ENCODE data around the gene NCOA7.
A peak's percentile ranks its signal among the peaks of the same experiment; 100 is the strongest.
"Not testable (repeated sequence)": the region's sequence is repeated elsewhere in the genome, so short reads cannot be mapped to it uniquely, and the experiment has no call there.

NCOA7 gene

DNA sequence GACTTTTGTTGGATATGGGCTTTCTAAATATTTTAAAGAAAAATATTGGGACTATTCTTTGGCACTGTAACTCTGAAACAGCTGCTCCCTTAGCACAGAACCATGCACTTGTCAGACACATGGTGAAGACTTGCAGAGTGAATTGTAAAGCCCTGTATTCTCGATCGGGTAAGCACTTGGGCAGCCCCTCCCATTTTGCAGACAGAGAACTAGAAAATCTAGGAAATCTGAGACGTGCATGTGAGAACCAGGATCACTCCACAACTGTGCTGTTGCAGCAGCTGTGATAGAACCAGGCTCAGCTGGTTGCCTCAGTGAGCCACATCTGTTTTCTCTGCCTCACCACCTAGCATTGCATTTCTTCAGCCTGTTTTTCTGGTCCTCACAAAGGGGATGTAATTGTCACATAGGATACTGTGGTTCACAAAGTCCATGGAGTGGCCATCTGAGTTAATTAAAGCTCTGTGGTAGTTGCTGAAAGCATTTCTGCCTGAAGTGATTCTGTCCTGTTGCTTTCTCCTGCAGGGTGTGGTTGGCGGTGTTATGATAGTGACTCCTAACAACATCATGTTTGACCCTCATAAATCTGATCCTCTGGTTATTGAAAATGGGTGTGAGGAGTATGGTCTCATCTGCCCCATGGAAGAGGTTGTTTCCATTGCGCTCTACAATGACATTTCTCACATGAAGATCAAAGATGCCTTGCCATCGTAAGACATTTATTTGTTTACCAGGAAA lies 94.0 kb downstream of the NCOA7 start:
- no peak for DNase-seq

DNA sequence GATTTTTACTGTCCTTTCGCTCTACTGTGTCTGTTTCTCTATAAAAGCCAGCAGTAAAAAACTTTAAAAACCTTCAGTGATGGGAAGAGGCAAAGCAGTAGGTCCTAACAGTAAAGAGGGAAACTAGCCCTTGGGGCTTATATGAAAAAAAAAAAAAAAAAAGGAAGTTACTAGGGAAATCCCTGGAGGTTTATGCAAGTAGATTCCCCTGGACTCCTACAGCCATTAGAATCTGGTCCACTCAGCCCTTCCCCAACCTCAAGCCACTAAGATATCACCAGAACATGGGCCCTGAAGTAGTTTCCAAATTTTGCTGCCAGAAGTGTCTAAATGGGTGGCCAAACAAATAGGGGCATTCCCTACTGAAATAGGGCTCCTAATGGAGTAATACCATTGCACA lies 95.3 kb downstream of the NCOA7 start:
- no peak for DNase-seq

DNA sequence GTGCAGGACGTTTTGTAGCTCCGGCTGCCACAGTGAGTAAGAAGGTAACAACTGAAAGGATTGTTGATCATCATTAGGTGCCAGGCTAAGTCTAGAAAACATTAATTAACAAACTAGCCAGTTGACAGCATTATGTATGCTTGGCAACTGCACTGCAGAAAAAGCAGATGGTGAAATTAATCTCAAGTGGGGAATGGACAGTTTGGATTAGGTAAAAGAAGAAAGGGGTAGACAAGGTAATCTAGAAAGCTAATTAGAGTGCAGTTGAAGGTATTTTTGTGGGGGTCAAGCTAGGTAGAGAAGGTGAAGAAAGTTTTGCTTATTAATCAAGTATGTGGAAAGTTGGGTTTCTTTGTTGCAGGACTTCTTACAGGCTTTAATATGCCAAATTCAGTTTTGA lies 96.2 kb downstream of the NCOA7 start:
- no peak for DNase-seq

DNA sequence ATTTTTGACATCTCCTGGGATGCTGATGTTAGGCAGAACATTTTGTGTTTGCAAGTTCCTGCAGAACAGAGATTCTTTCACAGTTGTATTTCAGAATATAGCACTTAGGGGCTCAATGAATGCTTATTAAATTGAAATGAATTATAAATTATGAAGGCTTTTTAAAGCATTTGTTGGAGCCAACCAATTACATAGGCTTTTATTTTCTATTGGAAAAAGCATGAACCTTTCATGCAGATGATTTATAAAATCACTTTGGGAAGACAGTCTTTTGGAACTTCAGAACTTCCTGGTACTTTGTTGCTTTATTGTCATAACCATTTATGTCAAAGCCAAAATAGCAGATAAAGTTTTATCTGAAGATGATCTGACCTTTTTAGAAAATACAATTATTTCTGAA lies 96.6 kb downstream of the NCOA7 start:
- DNase-seq, result no peak

DNA sequence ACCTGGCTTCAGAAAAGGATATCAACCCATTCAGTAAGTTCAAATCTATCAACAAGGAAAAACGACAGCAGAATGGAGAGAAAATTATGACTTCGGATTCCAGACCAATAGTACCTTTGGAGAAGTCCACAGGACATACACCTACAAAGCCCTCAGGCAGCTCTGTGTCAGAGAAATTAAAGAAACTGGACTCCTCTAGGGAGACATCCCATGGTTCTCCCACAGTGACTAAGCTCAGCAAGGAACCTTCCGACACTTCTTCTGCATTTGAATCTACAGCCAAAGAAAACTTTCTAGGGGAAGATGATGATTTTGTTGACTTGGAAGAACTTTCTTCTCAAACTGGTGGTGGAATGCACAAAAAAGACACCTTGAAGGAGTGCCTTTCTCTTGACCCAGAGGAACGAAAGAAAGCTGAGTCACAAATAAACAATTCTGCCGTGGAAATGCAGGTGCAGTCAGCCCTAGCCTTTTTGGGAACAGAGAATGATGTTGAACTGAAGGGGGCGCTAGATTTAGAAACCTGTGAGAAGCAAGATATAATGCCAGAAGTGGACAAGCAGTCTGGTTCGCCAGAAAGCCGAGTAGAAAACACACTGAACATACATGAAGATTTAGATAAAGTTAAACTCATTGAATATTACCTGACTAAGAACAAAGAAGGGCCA lies 98.4 kb downstream of the NCOA7 start:
- no peak for DNase-seq

DNA sequence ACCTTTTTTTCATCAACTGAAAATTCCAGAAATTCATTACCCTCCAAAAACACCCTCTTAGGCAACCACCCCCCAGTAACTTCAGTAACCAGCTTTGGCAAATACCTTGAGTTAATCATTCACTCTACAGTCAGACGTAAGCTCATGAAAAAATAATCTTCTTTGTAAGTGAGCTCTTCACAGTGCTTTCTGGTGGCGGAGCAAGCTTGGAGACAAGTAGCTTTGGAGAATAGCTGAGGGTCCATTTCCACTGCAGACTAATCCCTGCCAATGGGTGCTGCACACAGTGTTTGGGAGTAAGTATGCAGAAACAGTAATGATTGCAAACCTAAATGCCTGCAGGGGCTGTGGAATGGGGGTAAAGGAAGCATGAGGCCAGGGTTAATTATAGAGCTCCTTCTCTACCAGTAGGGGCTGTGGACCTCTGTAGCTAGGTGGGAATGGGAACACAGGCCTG lies 109.0 kb downstream of the NCOA7 start:
- no peak for DNase-seq

DNA sequence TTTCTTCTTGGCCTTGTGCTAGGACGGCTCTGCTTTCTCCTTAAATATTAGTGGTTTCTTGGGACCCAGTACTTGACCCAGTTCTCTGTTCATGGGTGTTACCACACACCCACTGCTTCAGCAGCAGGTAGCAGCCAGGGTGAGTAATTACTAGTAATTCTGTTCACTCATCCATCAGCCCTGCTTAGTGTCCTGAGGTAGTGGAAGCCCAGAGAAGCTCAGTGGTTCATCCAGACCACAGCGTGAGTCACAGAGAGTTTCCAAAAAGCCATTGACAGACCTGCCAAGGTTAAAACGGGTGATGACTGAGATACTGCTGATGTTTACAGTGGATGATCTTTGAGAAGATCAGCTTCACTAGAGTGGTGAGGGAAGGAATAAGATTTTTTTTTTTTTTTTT lies 114.1 kb downstream of the NCOA7 start:
- no peak for DNase-seq

DNA sequence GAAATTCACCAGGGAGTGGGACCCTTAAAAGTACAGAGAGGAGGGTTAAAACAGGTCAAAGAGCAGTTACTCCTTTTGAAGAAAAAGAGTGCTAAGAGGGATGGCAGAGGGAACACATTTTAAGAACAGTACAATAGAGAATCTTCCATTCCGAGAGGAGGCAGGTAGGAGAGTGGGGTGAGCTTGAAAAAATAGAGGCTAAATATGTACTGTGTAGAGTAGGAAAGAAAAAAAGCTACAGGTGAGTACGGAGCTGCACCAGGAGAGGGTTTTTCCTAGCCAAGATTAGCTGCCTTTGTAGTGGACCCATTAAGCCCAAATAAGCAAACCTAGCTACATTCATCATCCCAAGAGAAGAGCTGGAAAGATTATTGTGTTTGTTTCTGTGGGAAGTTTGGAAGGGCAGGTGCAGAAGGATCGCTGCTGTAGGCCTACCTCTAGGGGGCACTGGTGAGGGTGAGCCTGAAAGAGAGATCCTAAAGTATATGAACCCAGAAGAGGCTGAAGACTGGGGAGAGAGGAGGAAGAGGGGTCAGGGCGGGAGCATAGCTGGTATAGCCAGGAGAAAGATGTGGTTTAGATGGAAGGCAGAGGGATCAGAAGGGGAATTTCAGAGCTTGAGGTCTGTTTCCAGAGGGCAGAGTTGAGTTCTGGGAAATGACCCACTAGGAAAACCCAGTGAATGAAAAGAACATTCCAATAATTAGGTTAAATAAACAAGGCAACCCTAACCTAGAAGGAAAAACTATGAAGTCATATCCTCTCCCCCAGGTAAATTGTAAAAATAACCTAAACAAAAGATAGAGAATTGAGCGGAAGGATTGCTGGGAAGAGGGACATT lies 115.6 kb downstream of the NCOA7 start:
- DNase-seq, result no peak

DNA sequence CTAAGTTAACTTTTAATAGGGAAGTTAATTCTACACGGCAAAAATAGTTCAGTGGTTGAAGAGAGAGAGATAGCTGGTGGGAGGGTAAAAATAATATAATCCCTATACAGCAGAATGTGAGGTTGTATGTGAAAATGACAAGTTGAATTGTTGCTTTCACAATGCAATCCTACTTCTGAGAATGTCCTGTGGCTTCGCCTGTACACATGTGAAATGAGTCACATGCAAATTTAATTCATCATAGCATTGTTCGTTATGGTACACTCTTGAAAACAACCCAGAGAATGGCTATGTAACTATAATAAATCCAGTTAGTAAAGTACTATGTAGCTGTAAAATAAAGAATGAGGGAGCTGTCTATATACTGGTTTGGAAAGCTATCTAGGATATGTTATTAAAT lies 119.8 kb downstream of the NCOA7 start:
- no peak for DNase-seq

DNA sequence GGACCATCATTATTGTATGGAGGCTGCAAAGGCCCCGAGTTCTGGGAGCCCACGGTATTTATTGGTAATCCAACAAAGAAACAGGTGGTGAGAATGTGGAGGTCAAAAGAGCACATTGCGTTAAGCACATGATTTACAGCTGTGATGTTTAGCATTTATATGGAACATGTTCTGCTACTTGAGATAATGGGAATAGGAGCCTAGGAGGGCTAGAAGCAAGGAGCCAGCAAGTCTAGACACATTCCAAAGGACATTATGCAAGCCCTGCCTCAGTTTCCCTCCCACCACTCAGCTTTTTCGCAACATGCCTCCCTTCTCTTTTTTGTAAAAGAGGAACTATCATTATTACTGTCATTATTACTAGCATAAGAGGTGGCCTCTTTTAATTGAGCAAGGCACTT lies 120.3 kb downstream of the NCOA7 start:
- not testable (repeated sequence) for DNase-seq

DNA sequence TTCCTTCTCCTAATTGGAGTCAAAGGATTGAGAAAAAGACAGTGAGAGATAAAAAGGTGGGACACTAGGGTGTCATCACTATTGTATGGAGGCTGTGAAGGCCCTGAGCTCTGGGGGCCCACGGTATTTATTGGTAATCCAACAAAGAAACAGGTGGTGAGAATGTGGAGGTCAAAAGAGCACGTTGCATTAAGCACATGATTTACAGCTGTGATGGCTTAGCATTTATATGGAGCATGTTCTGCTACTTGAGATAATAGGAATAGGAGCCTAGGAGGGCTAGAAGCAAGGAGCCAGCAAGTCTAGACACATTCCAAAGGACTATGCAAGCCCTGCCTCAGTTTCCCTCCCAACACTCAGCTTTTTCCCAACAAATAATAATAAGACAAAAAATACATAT lies 121.7 kb downstream of the NCOA7 start:
- not testable (repeated sequence) for DNase-seq

DNA sequence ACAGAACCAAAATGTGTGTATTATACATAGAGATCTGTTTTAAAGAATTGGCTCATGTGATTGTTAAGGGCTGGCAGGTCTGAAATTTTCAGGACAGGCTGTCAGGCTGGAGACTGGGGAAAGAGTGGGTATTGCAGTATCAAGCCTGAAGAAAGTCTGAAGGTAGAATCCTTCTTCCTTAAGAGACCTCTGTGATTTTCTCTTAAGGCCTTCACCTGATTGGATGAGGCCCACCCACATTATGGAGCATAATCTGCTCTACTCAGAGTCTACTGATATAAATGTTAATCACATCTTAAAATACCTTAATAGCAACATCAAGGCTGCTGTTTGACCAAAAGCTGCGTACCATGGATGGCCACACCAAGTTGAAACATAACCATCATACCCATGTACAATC lies 122.4 kb downstream of the NCOA7 start:
- DNase-seq, result no peak

DNA sequence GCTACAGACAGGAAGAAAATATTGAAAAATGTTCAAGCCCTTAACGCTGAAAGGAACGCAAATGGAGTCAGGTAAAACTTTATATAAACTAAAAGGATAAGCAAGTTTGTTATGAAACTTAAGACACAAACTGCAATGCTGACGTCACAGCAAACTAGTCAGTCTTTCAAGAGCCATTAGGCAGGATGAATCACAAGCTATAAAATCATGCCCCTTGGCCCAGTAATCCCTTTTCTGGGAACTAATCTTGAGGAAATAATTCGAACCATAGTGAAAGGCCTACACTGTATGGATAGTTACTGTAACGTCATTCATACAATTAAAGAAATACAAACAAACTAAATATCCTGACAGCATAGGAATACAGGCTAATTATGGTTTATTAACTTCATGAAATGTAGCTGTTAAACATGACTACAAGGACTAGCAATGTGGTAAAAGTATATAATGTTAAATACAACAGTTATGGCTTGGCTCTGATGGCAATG lies 123.1 kb downstream of the NCOA7 start:
- no peak for DNase-seq

DNA sequence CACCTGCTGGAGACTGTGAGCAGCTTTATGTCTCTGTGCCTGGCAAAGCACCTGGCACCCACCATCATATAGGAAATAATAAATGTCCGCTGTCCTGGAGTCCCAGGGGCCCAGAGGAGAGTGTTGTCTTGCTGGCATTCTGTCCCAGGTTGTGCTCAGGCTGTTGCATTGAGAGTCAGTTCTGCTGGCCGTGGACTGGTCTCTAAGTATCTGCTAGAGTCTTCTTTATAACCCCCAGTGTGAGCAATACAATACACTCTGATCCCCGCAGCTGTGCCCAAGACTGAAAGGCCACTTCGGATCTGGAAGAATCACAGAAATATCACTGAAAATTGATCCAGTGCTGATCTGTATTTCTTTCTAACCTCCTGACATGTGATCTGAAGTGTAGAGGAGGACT lies 127.5 kb downstream of the NCOA7 start:
- peak; percentile 2 for DNase-seq

DNA sequence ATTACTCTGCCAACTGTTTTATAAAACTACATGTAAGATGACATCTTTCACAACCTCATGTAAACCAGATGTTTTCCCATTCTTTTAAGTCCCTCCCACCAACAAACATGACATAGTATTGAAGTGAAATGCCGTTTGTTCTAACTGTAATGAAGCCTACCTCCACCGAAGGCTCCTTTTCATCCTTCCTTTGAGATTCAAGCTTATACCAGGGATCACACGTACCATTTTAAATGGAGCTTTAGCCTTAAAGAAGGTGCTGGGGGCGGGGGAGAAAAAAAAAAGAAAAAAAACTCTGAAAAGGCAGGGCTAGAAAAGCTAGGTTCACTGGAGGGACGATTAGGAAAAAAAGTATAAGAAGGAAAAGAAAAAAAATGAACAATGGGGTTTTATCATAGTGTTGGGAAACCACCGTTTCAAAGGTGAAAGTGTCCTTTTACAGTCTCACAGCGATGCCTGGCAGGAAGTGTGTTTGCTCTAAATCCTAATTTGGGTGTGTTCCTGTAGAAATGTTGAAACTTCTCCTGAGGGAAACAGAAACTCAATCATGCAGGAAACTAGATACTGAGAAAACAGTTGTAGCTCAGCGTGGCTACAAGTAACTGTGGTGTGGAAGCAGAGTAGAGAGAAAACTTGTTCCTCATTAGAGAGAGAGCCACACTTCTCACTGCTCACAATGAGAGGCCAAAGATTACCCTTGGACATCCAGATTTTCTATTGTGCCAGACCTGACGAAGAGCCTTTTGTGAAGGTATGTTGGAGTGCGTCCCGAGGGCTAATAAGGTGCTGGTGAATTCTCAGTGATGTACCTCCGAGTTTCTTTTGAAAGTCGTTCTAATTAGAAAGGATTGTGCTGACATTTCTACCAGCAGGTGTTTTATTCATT lies 128.2 kb downstream of the NCOA7 start:
- no peak for DNase-seq

DNA sequence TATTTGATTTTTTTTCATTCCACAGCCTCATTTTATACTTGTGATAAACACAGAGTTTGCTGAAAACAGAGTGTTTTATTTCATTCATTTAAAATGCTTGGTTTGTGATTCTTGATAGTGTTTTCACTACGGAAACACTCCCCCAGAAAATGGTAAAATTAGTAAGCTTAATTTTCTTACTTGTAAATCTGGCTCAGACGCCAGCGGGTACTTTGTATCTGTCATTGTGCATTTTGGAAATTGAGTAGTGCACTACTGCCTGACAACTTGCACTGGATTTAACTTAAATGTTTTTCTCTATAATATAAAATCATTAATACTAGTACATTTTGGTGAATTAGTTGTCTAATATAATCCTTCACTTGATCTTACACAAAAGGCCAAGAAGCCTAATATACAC lies 128.9 kb downstream of the NCOA7 start:
- no peak for DNase-seq

DNA sequence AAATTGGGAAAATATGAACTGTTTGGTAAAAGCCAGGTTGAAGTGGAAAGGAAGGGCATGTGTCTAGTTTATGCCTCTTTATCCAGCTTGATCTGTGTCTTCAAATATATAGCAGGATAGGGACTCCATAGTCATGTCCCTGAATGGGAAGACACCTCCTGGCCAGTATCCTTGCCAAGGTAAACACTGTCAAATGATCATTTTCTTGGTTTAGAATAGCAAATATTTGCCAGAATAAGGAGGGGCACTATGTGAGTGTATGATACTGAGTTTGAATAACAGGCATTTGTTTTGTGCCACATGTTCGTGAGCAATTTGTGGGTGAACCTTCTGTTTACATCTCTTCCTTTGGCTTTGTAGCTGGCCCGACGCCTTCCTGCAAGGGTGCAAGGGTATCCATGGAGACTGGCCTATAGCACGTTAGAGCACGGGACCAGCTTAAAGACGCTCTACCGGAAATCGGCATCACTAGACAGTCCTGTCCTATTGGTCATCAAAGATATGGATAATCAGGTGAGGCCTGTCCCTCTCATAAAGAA lies 131.6 kb downstream of the NCOA7 start:
- DNase-seq, result no peak

DNA sequence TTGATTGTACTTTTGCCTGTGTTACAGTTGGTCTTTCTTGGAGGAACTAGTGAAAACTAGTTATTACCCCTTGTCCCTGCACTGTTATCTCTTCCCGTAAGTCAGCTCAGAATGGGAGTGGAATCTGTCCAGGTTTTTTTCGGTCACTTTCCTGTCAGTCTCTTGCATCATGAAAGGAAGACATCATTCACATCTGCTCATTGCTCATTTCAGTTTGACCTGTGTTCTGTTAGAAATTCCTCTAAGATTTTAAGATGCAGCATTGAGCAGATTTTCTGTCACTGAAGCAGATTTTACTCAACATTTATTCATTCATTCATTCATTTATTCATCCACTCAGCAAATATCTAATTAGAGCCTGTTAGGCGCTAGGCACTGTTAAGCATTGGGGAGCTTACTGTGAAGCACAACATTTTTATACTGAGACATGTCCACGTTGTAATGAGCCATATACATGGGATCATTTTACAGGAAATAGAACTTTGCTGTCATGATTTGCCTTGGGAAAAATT lies 132.7 kb downstream of the NCOA7 start:
- no peak for DNase-seq

DNA sequence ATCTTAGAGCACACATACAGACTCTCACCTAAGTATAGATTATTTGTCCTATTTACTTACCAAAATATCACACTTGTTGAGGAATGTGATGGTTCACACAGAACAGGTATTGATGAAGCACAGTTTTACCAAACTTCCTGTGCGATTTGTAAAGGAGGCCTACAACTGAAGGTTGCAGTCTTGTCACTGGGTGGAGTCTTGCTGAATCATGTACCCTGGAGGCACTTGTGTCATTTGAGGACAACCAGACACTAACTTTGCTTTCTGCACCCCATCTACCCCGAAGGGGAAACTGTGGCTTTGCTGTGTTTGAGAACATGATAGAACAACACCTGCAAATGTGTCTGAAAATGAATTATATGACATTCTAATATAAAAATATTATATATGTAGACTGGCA lies 133.4 kb downstream of the NCOA7 start:
- no peak for DNase-seq

DNA sequence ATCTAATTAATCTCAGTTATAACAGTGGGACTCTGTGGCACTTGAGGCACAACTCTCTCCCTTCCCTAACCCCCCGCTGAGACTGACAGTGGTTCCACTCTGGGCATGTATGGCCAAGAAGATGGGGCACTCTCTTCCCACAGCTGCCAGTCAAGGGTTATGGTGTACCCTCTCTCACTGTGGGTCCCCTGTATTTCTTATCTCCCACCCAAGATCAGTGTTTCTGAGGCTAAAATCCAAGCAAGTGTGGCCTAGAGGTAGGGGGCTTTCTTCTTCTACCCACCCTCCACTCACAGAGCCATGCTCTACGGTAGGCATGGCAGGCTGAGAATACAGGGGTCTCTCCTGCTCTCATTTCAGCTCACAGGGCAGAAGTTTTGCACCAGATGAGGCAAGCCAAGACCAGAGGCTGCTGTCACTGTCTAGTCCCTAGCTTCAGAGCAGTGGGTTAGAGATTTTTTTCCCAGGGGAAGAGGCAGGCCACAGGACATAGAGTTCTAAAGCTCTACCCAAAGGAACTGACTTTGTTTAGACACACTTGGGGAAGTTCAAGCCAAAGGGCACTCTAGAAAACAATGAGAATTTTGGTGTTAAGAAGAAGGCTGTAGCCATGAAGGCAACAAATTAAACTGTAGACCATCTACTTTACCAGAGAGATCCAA lies 134.1 kb downstream of the NCOA7 start:
- no peak for DNase-seq

DNA sequence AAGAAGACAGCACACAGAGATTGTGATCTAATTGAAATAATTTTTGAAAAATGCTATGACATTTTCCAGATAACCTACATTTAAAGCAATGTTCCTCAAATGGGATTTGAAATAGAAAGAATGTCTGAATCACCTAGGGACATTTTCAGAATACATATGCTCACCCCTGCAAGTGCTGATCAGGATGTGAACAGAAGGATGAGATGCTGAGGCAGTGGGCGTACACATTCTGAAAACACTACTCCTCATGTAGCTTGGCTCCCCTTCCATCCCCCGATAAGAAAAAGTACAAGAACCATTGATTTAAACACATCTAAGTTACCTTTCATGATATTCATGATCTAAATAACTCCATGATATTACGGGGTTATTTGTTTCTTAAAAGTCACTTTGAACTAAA lies 136.0 kb downstream of the NCOA7 start:
- DNase-seq, result no peak

DNA sequence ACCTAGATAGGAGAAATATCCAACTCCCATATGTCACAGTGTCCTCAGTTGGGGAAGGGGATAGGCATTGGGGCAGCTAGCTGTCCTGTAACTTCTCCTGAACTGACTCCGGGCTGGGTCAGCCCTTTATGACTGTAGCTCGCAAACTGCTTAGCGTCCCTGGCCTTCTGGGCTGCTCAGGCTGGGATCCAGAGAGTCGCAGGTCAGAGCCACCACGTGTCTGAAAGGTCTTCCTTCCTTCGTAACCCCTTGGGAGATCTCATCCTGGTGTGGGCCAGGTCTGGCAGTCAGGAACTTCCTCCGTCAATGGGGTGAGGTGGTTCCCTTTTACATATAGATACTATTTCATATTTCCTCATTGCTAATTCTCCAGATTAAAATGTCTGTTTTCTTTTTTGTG lies 137.0 kb downstream of the NCOA7 start:
- no peak for DNase-seq

Data from SHP77 treated with DMSO at 0.1 percent for 48 hours (cell line).